HepG2 (cell line): ENCODE data around the gene CDH22.

ENCODE experiments used
- CEBPB ChIP-seq: IDR thresholded peaks from 2 replicates; pipeline ENCODE4 v1.6.1; 2011; ENCODE audit warnings: low read depth, low read length, improper control_type of control experiment, borderline replicate concordance
- RNF2 ChIP-seq: fragments of 450-650 bp; conservative IDR thresholded peaks from 2 replicates; pipeline ENCODE4 v1.6.1; 2016; ENCODE audit warnings: low read depth
- TAF1 ChIP-seq: sonication (generic); formaldehyde crosslinking; IDR thresholded peaks from 2 replicates; pipeline ENCODE4 v1.4.0; 2020; ENCODE audit warnings: missing genetic modification reagents
- ZNF136 ChIP-seq: sonication (generic); formaldehyde crosslinking; IDR thresholded peaks from 2 replicates; pipeline ENCODE4 v1.8.1; 2022; ENCODE audit warnings: low read depth, mild to moderate bottlenecking, moderate library complexity, missing genetic modification reagents
- TF ChIP-seq, protein P1 (sequence below): sonication (generic); formaldehyde crosslinking; IDR thresholded peaks from 2 replicates; pipeline ENCODE4 v1.5.1; 2020; ENCODE audit warnings: missing genetic modification reagents, mild to moderate bottlenecking, borderline replicate concordance
- TF ChIP-seq, protein P2 (sequence below): IDR thresholded peaks from 2 replicates; pipeline ENCODE4 v1.6.1; 2018; ENCODE audit warnings: missing genetic modification reagents, mild to moderate bottlenecking, missing compliant biosample characterization

DNA sequence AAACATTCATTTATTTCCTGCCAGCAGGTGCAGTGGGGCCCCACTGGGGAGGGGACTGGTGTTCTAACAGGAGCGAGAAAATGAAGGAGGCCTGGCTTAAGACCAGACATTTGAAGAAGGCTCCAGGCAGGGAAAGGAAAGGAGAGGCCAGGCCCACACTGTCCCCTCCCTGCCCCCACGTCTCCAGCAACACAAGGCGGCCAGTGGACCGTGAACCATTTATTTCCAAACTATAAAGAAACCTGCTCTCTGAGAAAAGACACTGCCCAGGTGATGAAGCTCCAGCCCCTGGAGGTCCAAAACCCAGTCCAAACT, 41.4 kb upstream of the CDH22 start:
- TF ChIP-seq, protein P1, sequence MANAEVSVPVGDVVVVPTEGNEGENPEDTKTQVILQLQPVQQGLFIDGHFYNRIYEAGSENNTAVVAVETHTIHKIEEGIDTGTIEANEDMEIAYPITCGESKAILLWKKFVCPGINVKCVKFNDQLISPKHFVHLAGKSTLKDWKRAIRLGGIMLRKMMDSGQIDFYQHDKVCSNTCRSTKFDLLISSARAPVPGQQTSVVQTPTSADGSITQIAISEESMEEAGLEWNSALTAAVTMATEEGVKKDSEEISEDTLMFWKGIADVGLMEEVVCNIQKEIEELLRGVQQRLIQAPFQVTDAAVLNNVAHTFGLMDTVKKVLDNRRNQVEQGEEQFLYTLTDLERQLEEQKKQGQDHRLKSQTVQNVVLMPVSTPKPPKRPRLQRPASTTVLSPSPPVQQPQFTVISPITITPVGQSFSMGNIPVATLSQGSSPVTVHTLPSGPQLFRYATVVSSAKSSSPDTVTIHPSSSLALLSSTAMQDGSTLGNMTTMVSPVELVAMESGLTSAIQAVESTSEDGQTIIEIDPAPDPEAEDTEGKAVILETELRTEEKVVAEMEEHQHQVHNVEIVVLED (CRISPR knock-in tag), result no peak
- no peak for TF ChIP-seq CEBPB
- TF ChIP-seq TAF1 (CRISPR knock-in tag), result no peak
- no peak for TF ChIP-seq ZNF136 (CRISPR knock-in tag)
- TF ChIP-seq RNF2, result no peak
- TF ChIP-seq, protein P2, sequence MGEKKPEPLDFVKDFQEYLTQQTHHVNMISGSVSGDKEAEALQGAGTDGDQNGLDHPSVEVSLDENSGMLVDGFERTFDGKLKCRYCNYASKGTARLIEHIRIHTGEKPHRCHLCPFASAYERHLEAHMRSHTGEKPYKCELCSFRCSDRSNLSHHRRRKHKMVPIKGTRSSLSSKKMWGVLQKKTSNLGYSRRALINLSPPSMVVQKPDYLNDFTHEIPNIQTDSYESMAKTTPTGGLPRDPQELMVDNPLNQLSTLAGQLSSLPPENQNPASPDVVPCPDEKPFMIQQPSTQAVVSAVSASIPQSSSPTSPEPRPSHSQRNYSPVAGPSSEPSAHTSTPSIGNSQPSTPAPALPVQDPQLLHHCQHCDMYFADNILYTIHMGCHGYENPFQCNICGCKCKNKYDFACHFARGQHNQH (CRISPR knock-in tag), result no peak
